A549 (cell line): ENCODE data around the gene CORO2A. TPM values are rescaled to one million over a fixed set of nuclear protein-coding genes. Genes with fewer than 3 reads are reported as not detected.
A peak's percentile ranks its signal among the peaks of the same experiment; 100 is the strongest.

ENCODE experiments used
- ATAC-seq, 2 experiments: fragments of 200-7000 bp in 1 of 2; fragments of >200 bp in 1 of 2; cut with Nextera tagmentation in 1 of 2; cut with Tn5 transposase in 1 of 2; 3 replicates each; pipeline versions ENCODE4 v1.8.0 to v1.9.1; 2018 to 2020; ENCODE audit warnings: mild to moderate bottlenecking in 1 of 2, moderate library complexity in 1 of 2
- CTCF ChIA-PET: fragments of 300-600 bp; sonication (Branson Sonifier 250); formaldehyde crosslinking; extraction: SDS; loops from one replicate; lab custom pipeline; 2021; ENCODE audit warnings: antibody characterized with exemption, inconsistent platforms; lab: Yijun Ruan, JAX
- POLR2A ChIA-PET: fragments of 350-600 bp; formaldehyde crosslinking; extraction: SDS; loops from one replicate; lab custom pipeline; 2021; ENCODE audit warnings: antibody characterized with exemption, inconsistent platforms; lab: Yijun Ruan, JAX
- DNase-seq, 2 experiments: peaks; one replicate each; pipeline versions ENCODE4 v3.0.0 to v3.0.0-alpha.2; 2011 to 2016; ENCODE audit warnings: low read depth in 1 of 2, low spot score in 1 of 2
- FAIRE-seq: peaks from 2 replicates; lab custom pipeline; 2011; peaks lifted over from hg19 to GRCh38; lab: Jason Lieb, UNC
- H3K27ac ChIP-seq, 2 experiments: fragments of >200 bp; sonication (Bioruptor Twin); formaldehyde crosslinking; 3 replicates each; pipeline ENCODE4 v1.5.1; 2016 to 2017
- H3K4me1 ChIP-seq: fragments of >200 bp; sonication (Bioruptor Twin); formaldehyde crosslinking; 3 replicates; pipeline ENCODE4 v1.6.1; 2016
- H3K4me2 ChIP-seq: fragments of >200 bp; sonication (Bioruptor Twin); formaldehyde crosslinking; 3 replicates; pipeline ENCODE4 v1.6.1; 2016
- H3K4me3 ChIP-seq: fragments of >200 bp; sonication (Bioruptor Twin); formaldehyde crosslinking; 3 replicates; pipeline ENCODE4 v1.5.1; 2016
- H3K9me3 ChIP-seq: fragments of >200 bp; sonication (Bioruptor Twin); formaldehyde crosslinking; 3 replicates; pipeline ENCODE4 v1.6.1; 2016
- CEBPB ChIP-seq, 2 experiments: fragments of >200 bp in 1 of 2; sonication (Bioruptor Twin) in 1 of 2; formaldehyde crosslinking in 1 of 2; IDR thresholded peaks; 2 replicates each; pipeline ENCODE4 v1.6.1; 2012 to 2016
- CHD2 ChIP-seq: fragments of 150-350 bp; IDR thresholded peaks from 2 replicates; pipeline ENCODE4 v1.6.1; 2014; ENCODE audit warnings: low read length; ENCODE audit not compliant: partially characterized antibody
- CTCF ChIP-seq: fragments of >200 bp; sonication (Bioruptor Twin); formaldehyde crosslinking; IDR thresholded peaks from 3 replicates; pipeline ENCODE4 v1.5.1; 2016
- EHF ChIP-seq: fragments of 250-450 bp; sonication (Bioruptor Pico); IDR thresholded peaks from 2 replicates; pipeline ENCODE4 v1.5.0; 2020; ENCODE audit warnings: mild to moderate bottlenecking
- ESRRA ChIP-seq: fragments of 150-350 bp; IDR thresholded peaks from 2 replicates; pipeline ENCODE4 v1.6.1; 2014; ENCODE audit warnings: mild to moderate bottlenecking, low read length, borderline replicate concordance
- FOSL2 ChIP-seq, 2 experiments: fragments of 450-650 bp in 1 of 2; fragments of >200 bp in 1 of 2; sonication (Bioruptor Twin) in 1 of 2; formaldehyde crosslinking; IDR thresholded peaks; 2 replicates each; pipeline versions ENCODE4 v1.5.0 to v1.6.1; 2016 to 2020; ENCODE audit warnings: mild to moderate bottlenecking in 1 of 2, moderate library complexity in 1 of 2
- JUNB ChIP-seq: fragments of >200 bp; sonication (Bioruptor Twin); formaldehyde crosslinking; IDR thresholded peaks from 2 replicates; pipeline ENCODE4 v1.6.1; 2016
- KDM1A ChIP-seq: fragments of 200-600 bp; sonication (generic); IDR thresholded peaks from 2 replicates; pipeline ENCODE4 v1.6.1; 2016; ENCODE audit warnings: low read depth, mild to moderate bottlenecking
- KDM5A ChIP-seq: fragments of 200-600 bp; sonication (generic); IDR thresholded peaks from 2 replicates; pipeline ENCODE4 v1.6.1; 2016; ENCODE audit warnings: antibody characterized with exemption, mild to moderate bottlenecking
- MAFK ChIP-seq: fragments of 450-650 bp; IDR thresholded peaks from 2 replicates; pipeline ENCODE4 v1.6.1; 2014; ENCODE audit not compliant: partially characterized antibody
- MAX ChIP-seq: IDR thresholded peaks from 2 replicates; pipeline ENCODE4 v1.6.1; 2012
- PBX3 ChIP-seq: IDR thresholded peaks from 2 replicates; pipeline ENCODE4 v1.6.1; 2012
- POLR2A ChIP-seq: IDR thresholded peaks from 2 replicates; pipeline ENCODE4 v1.6.1; 2012; ENCODE audit warnings: mild to moderate bottlenecking, low read length
- TFCP2L1 ChIP-seq: fragments of 250-450 bp; sonication (Bioruptor Pico); IDR thresholded peaks from 2 replicates; pipeline ENCODE4 v1.5.0; 2021; ENCODE audit warnings: mild to moderate bottlenecking
- ZC3H11A ChIP-seq: fragments of 450-650 bp; IDR thresholded peaks from 2 replicates; pipeline ENCODE4 v1.6.1; 2014; ENCODE audit warnings: antibody characterized with exemption, mild to moderate bottlenecking
- ZSCAN20 ChIP-seq: fragments of 250-450 bp; sonication (Bioruptor Pico); IDR thresholded peaks from 2 replicates; pipeline ENCODE4 v1.8.0; 2022; ENCODE audit warnings: mild to moderate bottlenecking, moderate library complexity
- WGBS: methylation state at CpG from one replicate; pipeline ENCODE4 v1.1.6; 2017; ENCODE audit errors: missing lambda C conversion rate; 5-methylcytosine and 5-hydroxymethylcytosine counted together
- polyA plus RNA-seq, 4 experiments: library from polyadenylated mRNA; depleted of rRNA in 3 of 4; stranded (reverse); fragments of >200 nt; fragmentation: RNase III in 1 of 4; extraction: RNeasy Plus Mini Kit Qiagen cat#74134 plus additional on column Dnase treatment in 1 of 4; gene quantifications; 2 replicates in 3 of 4; 3 replicates in 1 of 4; pipeline ENCODE4 v1.2.3, GENCODE V29; 2011 to 2017
- TF ChIP-seq, protein P1 (sequence below): fragments of >200 bp; sonication (Bioruptor Twin); formaldehyde crosslinking; IDR thresholded peaks from 3 replicates; pipeline ENCODE4 v1.6.1; 2016
- TF ChIP-seq, protein P2 (sequence below): fragments of 250-450 bp; sonication (Bioruptor Pico); IDR thresholded peaks from 2 replicates; pipeline ENCODE4 v1.5.0; 2021; ENCODE audit warnings: mild to moderate bottlenecking, moderate library complexity, borderline replicate concordance

Gene CORO2A
- polyA plus RNA-seq, 2 of the 4 experiments (the other 2 are of a cell fraction) = 0.49 to 2.0 TPM

GRCh38 chr9:98227883-98228282 is 35.4 kb upstream of the CORO2A start:
- Histone ChIP-seq H3K4me2 (peak overlapping the region; percentile 40; the same call in 2 of the 3 replicates), H3K9me3 (no peaks in the 10 kb centered on the region), H3K4me3 (no peak overlapping the region), H3K4me1 (peaks cover 92% of the 10 kb centered on the region), H3K27ac (peak overlapping the region; percentile 56 to 76; a peak in 4 of 6 replicates)
- ATAC-seq (no peak), DNase-seq (no peak), FAIRE-seq (no peak)
- CTCF ChIA-PET = interaction anchor here (0.7 kb wide), 1 partner anchor 15 kb away, joined by 3 read pairs; no protein-coding TSS in a partner anchor
- WGBS = 91% methylated on average over 7 of the region's 7 CpGs
- POLR2A ChIA-PET = no interaction called here
- TF ChIP-seq JUNB (no peak), KDM1A (no peak), FOSL2 (IDR thresholded peaks at IDR 0.05) (no peak), FOSL2 (CRISPR knock-in tag; IDR thresholded peaks at IDR 0.05) (no peak), KDM5A (no peak), ZC3H11A (no peak), PBX3 (no peak), ZSCAN20 (CRISPR knock-in tag) (no peak), CHD2 (no peak), CTCF (no peak), EHF (CRISPR knock-in tag) (no peak)

DNA sequence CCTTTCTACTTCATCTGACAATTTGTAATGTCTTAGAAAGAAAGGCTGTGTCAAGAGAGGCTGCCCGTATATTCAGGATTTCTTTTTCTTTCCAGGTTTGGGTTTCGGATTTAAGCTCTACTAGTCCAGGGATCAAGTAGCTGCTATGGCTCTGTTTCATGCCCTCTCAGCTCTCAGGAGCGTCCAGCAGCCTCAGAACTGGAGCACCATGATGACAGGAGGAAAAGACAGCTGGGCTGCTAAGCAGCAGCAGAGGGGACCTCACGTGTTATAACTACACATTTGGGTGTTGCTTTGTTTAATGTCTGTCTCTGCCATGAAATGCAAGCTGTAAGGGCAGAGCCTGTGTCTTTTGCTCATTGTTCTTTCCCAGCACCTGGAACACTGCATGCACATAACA is 34.5 kb upstream of the CORO2A start:
- FAIRE-seq (no peak), DNase-seq (no peak), ATAC-seq (no peak)
- Histone ChIP-seq H3K9me3 (no peaks in the 10 kb centered on the region), H3K4me3 (no peak overlapping the region), H3K27ac (peak overlapping the region; percentile 82 to 86; a peak in 5 of 6 replicates), H3K4me2 (peak overlapping the region; percentile 53), H3K4me1 (peaks cover 93% of the 10 kb centered on the region)
- 87% methylated on average over 4 of the region's 4 CpGs for WGBS
- POLR2A ChIA-PET = no interaction called here
- CTCF ChIA-PET = interaction anchor here (1.0 kb wide), 1 partner anchor 549 kb away, joined by 3 read pairs; no protein-coding TSS in a partner anchor
- TF ChIP-seq, protein P1, sequence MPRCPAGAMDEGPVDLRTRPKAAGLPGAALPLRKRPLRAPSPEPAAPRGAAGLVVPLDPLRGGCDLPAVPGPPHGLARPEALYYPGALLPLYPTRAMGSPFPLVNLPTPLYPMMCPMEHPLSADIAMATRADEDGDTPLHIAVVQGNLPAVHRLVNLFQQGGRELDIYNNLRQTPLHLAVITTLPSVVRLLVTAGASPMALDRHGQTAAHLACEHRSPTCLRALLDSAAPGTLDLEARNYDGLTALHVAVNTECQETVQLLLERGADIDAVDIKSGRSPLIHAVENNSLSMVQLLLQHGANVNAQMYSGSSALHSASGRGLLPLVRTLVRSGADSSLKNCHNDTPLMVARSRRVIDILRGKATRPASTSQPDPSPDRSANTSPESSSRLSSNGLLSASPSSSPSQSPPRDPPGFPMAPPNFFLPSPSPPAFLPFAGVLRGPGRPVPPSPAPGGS = no peak
- TF ChIP-seq, protein P2, sequence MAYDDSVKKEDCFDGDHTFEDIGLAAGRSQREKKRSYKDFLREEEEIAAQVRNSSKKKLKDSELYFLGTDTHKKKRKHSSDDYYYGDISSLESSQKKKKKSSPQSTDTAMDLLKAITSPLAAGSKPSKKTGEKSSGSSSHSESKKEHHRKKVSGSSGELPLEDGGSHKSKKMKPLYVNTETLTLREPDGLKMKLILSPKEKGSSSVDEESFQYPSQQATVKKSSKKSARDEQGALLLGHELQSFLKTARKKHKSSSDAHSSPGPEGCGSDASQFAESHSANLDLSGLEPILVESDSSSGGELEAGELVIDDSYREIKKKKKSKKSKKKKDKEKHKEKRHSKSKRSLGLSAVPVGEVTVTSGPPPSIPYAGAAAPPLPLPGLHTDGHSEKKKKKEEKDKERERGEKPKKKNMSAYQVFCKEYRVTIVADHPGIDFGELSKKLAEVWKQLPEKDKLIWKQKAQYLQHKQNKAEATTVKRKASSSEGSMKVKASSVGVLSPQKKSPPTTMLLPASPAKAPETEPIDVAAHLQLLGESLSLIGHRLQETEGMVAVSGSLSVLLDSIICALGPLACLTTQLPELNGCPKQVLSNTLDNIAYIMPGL (CRISPR knock-in tag) = no peak
- TF ChIP-seq ESRRA (no peak), TFCP2L1 (CRISPR knock-in tag) (no peak), POLR2A (no peak), MAFK (no peak), KDM5A (no peak), MAX (no peak)

DNA sequence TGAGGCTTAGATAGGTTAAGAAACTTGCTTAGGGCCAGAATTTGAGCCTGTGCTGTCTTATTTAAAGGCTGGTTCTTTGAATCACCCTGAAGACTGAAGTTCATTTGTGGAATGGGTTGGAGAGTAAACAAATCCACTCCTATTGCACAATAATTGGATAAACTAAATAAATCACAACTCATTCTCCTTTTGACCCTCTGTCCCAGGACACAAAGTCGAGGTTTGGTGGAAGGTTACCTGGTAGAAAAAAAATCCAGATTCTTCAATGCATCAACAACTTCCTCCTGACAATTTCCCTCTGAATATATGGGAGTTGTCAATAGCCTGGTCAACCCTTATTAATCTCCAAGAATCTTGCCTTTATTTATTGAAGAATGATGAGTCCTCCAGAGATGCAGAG is 34.1 kb upstream of the CORO2A start:
- Histone ChIP-seq H3K4me3 (no peak overlapping the region), H3K4me2 (peak overlapping the region; percentile 53), H3K27ac (peak overlapping the region; percentile 82 to 86), H3K9me3 (no peaks in the 10 kb centered on the region), H3K4me1 (peaks cover 88% of the 10 kb centered on the region)
- DNase-seq = no peak
- CTCF ChIA-PET = interaction anchor here (0.8 to 10.5 kb wide), 5 partner anchors 9 to 549 kb away, joined by 3 to 47 read pairs (median 4); no protein-coding TSS in a partner anchor
- FAIRE-seq = no peak
- TF ChIP-seq EHF (CRISPR knock-in tag) (no peak), CEBPB (IDR thresholded peaks at IDR 0.05) (peak; percentile 84 to 90)
- ATAC-seq = no peak
- POLR2A ChIA-PET = no interaction called here
- WGBS = 0% methylated on average over 1 of the region's 1 CpG
